ENCODE data around the gene TPP1.
A peak's percentile ranks its signal among the peaks of the same experiment; 100 is the strongest.

TPP1 gene

DNA sequence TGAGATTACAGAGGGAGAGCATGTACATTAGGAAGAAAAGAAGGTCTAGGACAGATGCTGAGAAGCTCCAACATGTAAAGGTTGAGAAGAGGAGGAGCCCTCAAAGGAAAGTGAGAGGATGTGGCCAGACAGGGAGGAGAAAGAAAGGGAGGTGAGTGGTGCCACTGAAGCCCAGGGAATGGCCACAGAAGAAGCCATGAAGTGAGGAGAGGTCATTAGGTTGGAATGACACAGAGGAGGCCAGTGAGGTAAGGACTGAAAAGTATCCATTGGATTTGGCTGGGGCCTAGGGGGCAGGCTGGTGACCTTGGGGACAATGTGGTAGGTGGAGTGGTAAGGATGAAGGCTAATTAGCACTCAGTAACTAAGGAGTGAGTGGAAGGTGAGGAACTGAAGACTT is 39.4 kb upstream of the TPP1 start:
- TF ChIP-seq, protein P1, sequence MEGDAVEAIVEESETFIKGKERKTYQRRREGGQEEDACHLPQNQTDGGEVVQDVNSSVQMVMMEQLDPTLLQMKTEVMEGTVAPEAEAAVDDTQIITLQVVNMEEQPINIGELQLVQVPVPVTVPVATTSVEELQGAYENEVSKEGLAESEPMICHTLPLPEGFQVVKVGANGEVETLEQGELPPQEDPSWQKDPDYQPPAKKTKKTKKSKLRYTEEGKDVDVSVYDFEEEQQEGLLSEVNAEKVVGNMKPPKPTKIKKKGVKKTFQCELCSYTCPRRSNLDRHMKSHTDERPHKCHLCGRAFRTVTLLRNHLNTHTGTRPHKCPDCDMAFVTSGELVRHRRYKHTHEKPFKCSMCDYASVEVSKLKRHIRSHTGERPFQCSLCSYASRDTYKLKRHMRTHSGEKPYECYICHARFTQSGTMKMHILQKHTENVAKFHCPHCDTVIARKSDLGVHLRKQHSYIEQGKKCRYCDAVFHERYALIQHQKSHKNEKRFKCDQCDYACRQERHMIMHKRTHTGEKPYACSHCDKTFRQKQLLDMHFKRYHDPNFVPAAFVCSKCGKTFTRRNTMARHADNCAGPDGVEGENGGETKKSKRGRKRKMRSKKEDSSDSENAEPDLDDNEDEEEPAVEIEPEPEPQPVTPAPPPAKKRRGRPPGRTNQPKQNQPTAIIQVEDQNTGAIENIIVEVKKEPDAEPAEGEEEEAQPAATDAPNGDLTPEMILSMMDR (IDR thresholded peaks at IDR 0.05; ENCODE audit: low read depth, low read length, missing control alignments), result no peak
- no peak for DNase-seq (ENCODE audit: extremely low read depth, low read depth)
- no peak overlapping the region for H3K4me3 ChIP-seq (replicated peaks; ENCODE audit: low read depth, low read length)

DNA sequence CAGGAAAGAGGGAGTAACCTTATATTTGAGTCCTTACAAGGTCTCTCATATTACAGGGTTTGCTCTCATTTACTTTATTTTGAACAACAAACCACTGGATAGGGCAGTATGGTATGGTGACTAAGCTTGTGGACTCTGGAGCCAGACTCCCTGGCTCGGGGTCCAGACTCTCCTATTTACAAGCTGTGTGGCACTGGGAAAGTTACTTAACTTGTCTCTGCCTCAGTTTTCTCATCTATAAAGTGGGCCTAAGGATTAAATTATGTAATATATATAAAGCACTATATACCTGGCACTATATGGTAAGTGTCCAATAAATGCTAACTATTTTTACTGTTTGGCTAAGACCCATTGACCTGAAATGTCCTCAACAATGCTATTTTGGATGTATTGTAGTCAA is 38.1 kb upstream of the TPP1 start:
- TF ChIP-seq, protein P1 (IDR thresholded peaks at IDR 0.05; ENCODE audit: low read depth, low read length, missing control alignments), result no peak
- DNase-seq (ENCODE audit: extremely low read depth, low read depth), result no peak
- H3K4me3 ChIP-seq (replicated peaks; ENCODE audit: low read depth, low read length), result no peak overlapping the region

DNA sequence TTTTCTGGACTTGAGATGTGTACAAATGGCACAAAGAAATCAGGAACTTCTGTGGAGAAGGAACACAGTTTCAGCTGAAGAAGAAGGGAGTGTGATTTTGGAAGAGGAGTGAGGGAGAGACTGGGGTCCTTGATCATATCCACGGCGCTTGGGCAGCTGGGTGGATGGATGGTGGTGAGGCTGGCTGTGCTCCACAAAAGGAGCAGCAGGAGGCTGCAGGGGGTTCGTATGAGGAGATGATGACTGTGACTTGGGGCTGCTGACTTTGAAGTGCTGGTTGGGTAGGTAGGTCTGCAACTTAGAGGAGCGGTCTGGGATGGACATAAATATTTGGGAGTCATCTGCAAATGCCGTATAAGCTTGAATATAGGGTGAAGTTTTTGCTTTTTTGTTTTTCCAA is 37.7 kb upstream of the TPP1 start:
- no peak for DNase-seq (ENCODE audit: extremely low read depth, low read depth)
- TF ChIP-seq, protein P1 (IDR thresholded peaks at IDR 0.05; ENCODE audit: low read depth, low read length, missing control alignments), result no peak
- H3K4me3 ChIP-seq (replicated peaks; ENCODE audit: low read depth, low read length), result no peak overlapping the region

DNA sequence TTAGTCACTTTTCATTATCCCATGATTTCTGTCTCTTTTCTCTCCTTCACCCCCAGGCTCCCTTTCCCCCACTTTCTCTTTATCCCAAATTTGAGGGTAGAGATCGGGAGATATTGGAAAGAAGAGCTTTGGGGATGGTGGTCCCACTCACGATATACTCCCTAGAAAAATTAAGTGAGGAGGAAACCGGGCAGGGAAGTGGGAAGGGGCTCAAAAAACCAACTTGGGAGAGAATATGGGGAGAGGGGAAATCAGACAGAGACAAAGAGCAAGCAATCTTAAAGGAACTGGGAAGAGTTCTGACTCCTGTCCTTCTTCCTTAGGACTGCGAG is 37.3 kb upstream of the TPP1 start:
- no peak for DNase-seq (ENCODE audit: extremely low read depth, low read depth)
- TF ChIP-seq, protein P1 (IDR thresholded peaks at IDR 0.05; ENCODE audit: low read depth, low read length, missing control alignments), result no peak
- 0 out of 2 replicates have a peak overlapping the region, but pooled peaks have one; percentile 31 for H3K4me3 ChIP-seq (replicated peaks; ENCODE audit: low read depth, low read length)

DNA sequence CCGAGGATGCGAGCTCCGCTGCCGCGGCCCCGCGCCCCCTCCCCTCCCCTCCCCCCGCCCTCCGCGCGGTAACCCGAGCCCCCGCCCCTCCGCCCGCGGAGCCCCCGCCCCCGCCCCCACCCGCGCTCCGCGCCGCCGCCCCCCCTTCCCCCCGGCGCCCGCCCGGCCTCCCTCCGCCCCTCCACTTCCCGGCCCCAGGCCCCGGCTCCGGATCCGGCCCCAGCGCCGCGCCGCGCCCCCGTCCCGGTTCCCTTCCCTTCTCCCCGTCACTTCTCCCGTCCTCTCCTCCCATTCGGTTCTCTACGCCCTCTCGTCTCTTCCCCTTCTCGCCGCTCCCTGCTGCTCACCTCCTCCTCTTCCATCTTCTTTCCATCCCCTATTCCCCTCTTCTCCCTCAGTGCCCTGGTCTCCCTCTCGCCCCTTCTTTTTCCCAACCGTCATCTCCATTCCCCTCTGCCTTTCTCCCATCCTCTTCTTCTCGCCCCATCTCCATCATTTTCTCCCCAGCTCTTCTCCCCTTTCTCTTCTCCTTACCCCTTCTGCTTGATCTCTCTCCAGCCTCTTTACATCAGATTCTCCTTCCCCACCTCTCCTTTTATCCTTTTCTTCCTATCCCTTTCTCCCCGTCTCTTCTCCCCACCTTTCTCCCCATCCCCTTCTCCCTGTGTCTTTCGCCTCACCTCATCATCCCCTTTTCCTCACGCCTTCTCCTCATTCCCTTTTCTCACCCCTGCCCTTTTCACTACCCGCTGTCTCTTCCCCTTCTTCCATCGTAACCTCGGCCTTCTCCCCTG is 36.8 kb upstream of the TPP1 start, which contains the start of gene DCHS1:
DCHS1 (minus strand) TSS at position 20 of the 794 bp plus-strand sequence. CDS start 14,196 bp downstream, outside the sequence.
- DNase-seq (ENCODE audit: extremely low read depth, low read depth), result no peak
- H3K4me3 ChIP-seq (replicated peaks; ENCODE audit: low read depth, low read length), result peak within 1 kb of the TSS; percentile 34
- TF ChIP-seq, protein P1 (IDR thresholded peaks at IDR 0.05; ENCODE audit: low read depth, low read length, missing control alignments), result no peak

DNA sequence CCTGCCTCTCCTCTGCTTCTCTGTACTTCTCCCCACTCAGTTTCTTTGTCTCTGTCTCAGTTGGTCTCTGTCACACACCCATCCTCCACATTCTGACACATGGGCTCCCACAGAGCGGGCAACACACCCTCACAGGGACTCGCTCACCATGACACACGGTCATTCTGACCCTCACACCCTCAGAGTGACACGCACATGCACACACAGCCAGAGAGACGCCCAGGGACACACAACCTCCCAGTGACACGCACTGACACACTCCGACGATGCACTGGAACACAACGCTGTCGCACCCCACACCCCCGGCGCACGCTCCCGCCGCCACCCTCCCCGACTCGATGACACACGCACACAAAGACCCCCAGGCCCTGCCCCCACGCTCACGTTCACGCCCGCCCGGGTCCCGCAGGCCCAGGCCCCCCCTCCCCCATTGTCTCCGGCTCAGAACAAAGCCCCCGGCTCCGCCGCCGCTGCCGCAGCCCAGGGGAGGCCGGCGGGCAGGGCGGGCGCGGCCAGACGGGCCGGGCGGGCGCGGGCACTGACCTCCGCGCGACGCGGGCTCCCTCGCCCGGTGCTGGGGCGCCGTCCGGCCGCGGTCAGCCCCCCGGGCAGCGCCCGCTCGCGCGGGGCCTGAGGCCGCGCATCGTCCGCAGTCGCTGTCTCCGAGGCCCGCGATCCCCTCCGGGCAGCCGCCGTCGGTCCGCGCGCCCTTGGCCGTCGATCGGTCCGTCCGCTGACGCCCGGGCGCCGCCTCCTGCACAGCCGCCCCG is 36.0 kb upstream of the TPP1 start:
- peak overlapping the region; percentile 34 for H3K4me3 ChIP-seq (replicated peaks; ENCODE audit: low read depth, low read length)
- TF ChIP-seq, protein P1 (IDR thresholded peaks at IDR 0.05; ENCODE audit: low read depth, low read length, missing control alignments), result no peak
- DNase-seq (ENCODE audit: extremely low read depth, low read depth), result no peak

Data from HFF-Myc (cell line).